Osteocyte (in vitro differentiated cells): ENCODE measurements around the gene EXOC4. TPM values are rescaled to one million over a fixed set of nuclear protein-coding genes. Genes with fewer than 3 reads are reported as not detected.

Experiments
- DNase-seq: peaks from one replicate; pipeline ENCODE4 v3.0.0; 2021; ENCODE audit warnings: mixed read lengths; ENCODE audit not compliant: unreplicated experiment; ENCODE audit errors: extremely low spot score
- H3K27ac Mint-ChIP-seq: one replicate; pipeline ENCODE4 v1.8.0; 2021; ENCODE audit warnings: mild to moderate bottlenecking, mixed read lengths; ENCODE audit not compliant: unreplicated experiment
- H3K27me3 Mint-ChIP-seq: one replicate; pipeline ENCODE4 v1.8.0; 2021; ENCODE audit warnings: mixed read lengths; ENCODE audit not compliant: unreplicated experiment
- H3K36me3 Mint-ChIP-seq: one replicate; pipeline ENCODE4 v1.8.0; 2021; ENCODE audit warnings: mixed read lengths; ENCODE audit not compliant: unreplicated experiment
- H3K4me1 Mint-ChIP-seq: one replicate; pipeline ENCODE4 v1.8.0; 2021; ENCODE audit warnings: mixed read lengths; ENCODE audit not compliant: unreplicated experiment
- H3K4me3 Mint-ChIP-seq: one replicate; pipeline ENCODE4 v1.8.0; 2021; ENCODE audit warnings: mild to moderate bottlenecking, moderate library complexity, mixed read lengths; ENCODE audit not compliant: unreplicated experiment
- H3K9me3 Mint-ChIP-seq: one replicate; pipeline ENCODE4 v1.8.0; 2021; ENCODE audit warnings: mixed read lengths; ENCODE audit not compliant: unreplicated experiment
- CTCF ChIP-seq: fragments of 200-600 bp; sonication (generic); IDR thresholded peaks from 2 replicates; pipeline ENCODE4 v1.5.0; 2021; ENCODE audit warnings: antibody characterized with exemption, mild to moderate bottlenecking, moderate library complexity
- total RNA-seq: library from RNA; stranded (reverse); gene quantifications from 2 replicates; pipeline ENCODE4 v1.2.1, GENCODE V29; 2021

EXOC4 gene
- total RNA-seq, 1 donor from 2014 or later: 99.9 TPM

GRCh38 chr7:133258174-133258573, 5.3 kb downstream of the EXOC4 start:
- no peak for DNase-seq
- peaks cover 2% of the 10 kb centered on the region for H3K36me3 Mint-ChIP-seq
- TF ChIP-seq CTCF: no peak
- no peaks in the 10 kb centered on the region for H3K9me3 Mint-ChIP-seq
- no peaks in the 10 kb centered on the region for H3K27me3 Mint-ChIP-seq
- H3K4me3 Mint-ChIP-seq: no peak overlapping the region
- H3K27ac Mint-ChIP-seq: no peak overlapping the region
- peaks cover 22% of the 10 kb centered on the region for H3K4me1 Mint-ChIP-seq

- DNase-seq: no peak
- Mint-ChIP-seq H3K9me3 (no peaks in the 10 kb centered on the region), H3K4me3 (no peak overlapping the region), H3K36me3 (peaks cover 7% of the 10 kb centered on the region), H3K27ac (no peak overlapping the region), H3K27me3 (no peaks in the 10 kb centered on the region), H3K4me1 (peaks cover 7% of the 10 kb centered on the region)
- no peak for TF ChIP-seq CTCF
Measured at GRCh38 chr7:133265821-133266220, 12.9 kb downstream of the EXOC4 start.

- peaks cover 15% of the 10 kb centered on the region for H3K4me1 Mint-ChIP-seq
- no peaks in the 10 kb centered on the region for H3K9me3 Mint-ChIP-seq
- no peak overlapping the region for H3K4me3 Mint-ChIP-seq
- peaks cover 7% of the 10 kb centered on the region for H3K36me3 Mint-ChIP-seq
- H3K27me3 Mint-ChIP-seq: no peaks in the 10 kb centered on the region
- H3K27ac Mint-ChIP-seq: no peak overlapping the region
- no peak for DNase-seq
- no peak for TF ChIP-seq CTCF
Measured at GRCh38 chr7:133268355-133268754, 15.5 kb downstream of the EXOC4 start.

- DNase-seq: no peak
- peaks cover 19% of the 10 kb centered on the region for H3K36me3 Mint-ChIP-seq
- no peak for TF ChIP-seq CTCF
Measured at GRCh38 chr7:133272336-133272735, 19.5 kb downstream of the EXOC4 start.

GRCh38 chr7:133273227-133273626, 20.3 kb downstream of the EXOC4 start:
- Mint-ChIP-seq H3K36me3 (peaks cover 26% of the 10 kb centered on the region), H3K4me1 (peaks cover 19% of the 10 kb centered on the region), H3K4me3 (no peak overlapping the region), H3K27me3 (no peaks in the 10 kb centered on the region), H3K27ac (no peak overlapping the region), H3K9me3 (no peaks in the 10 kb centered on the region)
- no peak for TF ChIP-seq CTCF
- DNase-seq: no peak

More at GRCh38 chr7:133272336-133272735, 19.5 kb downstream of the EXOC4 start:
- no peak overlapping the region for H3K4me3 Mint-ChIP-seq
- no peaks in the 10 kb centered on the region for H3K9me3 Mint-ChIP-seq
- H3K27ac Mint-ChIP-seq: no peak overlapping the region
- H3K4me1 Mint-ChIP-seq: peaks cover 24% of the 10 kb centered on the region
- H3K27me3 Mint-ChIP-seq: no peaks in the 10 kb centered on the region
